Fibroblast of lung (primary cell): ENCODE results near the gene EYA2. TPM values are rescaled to one million over a fixed set of nuclear protein-coding genes. Genes with fewer than 3 reads are reported as not detected.

Source experiments
- DNase-seq, 2 donors: peaks; one replicate each; pipeline versions ENCODE4 v3.0.0 to v3.0.0-alpha.2; 2010; ENCODE audit warnings: low read depth in 2 of 2
- H2AFZ ChIP-seq: 2 replicates; pipeline ENCODE4 v1.5.1; 2012; ENCODE audit warnings: low read length, control low read depth, inconsistent platforms
- H3K27ac ChIP-seq: 2 replicates; pipeline ENCODE4 v1.5.1; 2011; ENCODE audit warnings: low read length, control low read depth; ENCODE audit not compliant: insufficient read depth
- H3K27me3 ChIP-seq: 2 replicates; pipeline ENCODE4 v1.5.1; 2011; ENCODE audit warnings: mild to moderate bottlenecking, low read length; ENCODE audit not compliant: control insufficient read depth, insufficient read depth
- H3K36me3 ChIP-seq: 2 replicates; pipeline ENCODE4 v1.5.1; 2011; ENCODE audit warnings: low read length; ENCODE audit not compliant: control insufficient read depth, insufficient read depth
- H3K4me1 ChIP-seq: 2 replicates; pipeline ENCODE4 v1.5.1; 2011; ENCODE audit warnings: low read length; ENCODE audit not compliant: control insufficient read depth, insufficient read depth; ENCODE audit errors: extremely low read depth
- H3K4me2 ChIP-seq: 2 replicates; pipeline ENCODE4 v1.5.1; 2011; ENCODE audit warnings: low read length, control low read depth; ENCODE audit not compliant: insufficient read depth; ENCODE audit errors: extremely low read depth
- H3K4me3 ChIP-seq, 4 experiments: fragments of 200-600 bp in 1 of 4; sonication (generic) in 1 of 4; replicated peaks in 1 of 4; 2 replicates each; pipeline ENCODE4 v1.5.1; 2011 to 2016; ENCODE audit warnings: low read length in 4 of 4, low read depth in 3 of 4, mild to moderate bottlenecking in 3 of 4, control low read depth in 2 of 4, inconsistent platforms in 1 of 4, mixed read lengths in 1 of 4; ENCODE audit not compliant: insufficient read depth in 1 of 4; ENCODE audit errors: control extremely low read depth in 1 of 4
- H3K79me2 ChIP-seq: 2 replicates; pipeline ENCODE4 v1.5.1; 2012; ENCODE audit warnings: mild to moderate bottlenecking, low read length, inconsistent platforms; ENCODE audit not compliant: control insufficient read depth, insufficient read depth
- H3K9ac ChIP-seq: 2 replicates; pipeline ENCODE4 v1.5.1; 2011; ENCODE audit warnings: mild to moderate bottlenecking, low read length, control low read depth; ENCODE audit not compliant: insufficient read depth
- H3K9me3 ChIP-seq: 2 replicates; pipeline ENCODE4 v1.5.1; 2012; ENCODE audit warnings: low read depth, low read length; ENCODE audit not compliant: control insufficient read depth, insufficient read depth
- H4K20me1 ChIP-seq: 2 replicates; pipeline ENCODE4 v1.5.1; 2011; ENCODE audit warnings: low read length; ENCODE audit not compliant: control insufficient read depth, insufficient read depth; ENCODE audit errors: extremely low read depth
- EZH2 ChIP-seq: IDR thresholded peaks from 2 replicates; pipeline ENCODE4 v1.5.1; 2012; ENCODE audit warnings: low read length, control low read depth, mild to moderate bottlenecking; ENCODE audit errors: missing control alignments
- polyA plus RNA-seq, 2 donors: library from polyadenylated mRNA; depleted of rRNA in 1 of 2; stranded (reverse) in 1 of 2; unstranded in 1 of 2; fragments of >200 nt; gene quantifications; 2 replicates each; pipeline ENCODE4 v1.2.1, GENCODE V29; 2011 to 2012; ENCODE audit warnings: missing spikeins in 1 of 2
- total RNA-seq: library from RNA; depleted of rRNA; stranded (reverse); fragments of >200 nt; gene quantifications from 2 replicates; pipeline ENCODE4 v1.2.1, GENCODE V29; 2014
- TF ChIP-seq, protein P1 (sequence below), 2 donors: IDR thresholded peaks in 1 of 2; conservative IDR thresholded peaks in 1 of 2; 1 replicate in 1 of 2; 2 replicates in 1 of 2; pipeline ENCODE4 v1.5.1; 2011 to 2012; ENCODE audit warnings: low read length in 2 of 2, control low read depth in 1 of 2, inconsistent platforms in 1 of 2, low read depth in 1 of 2, mild to moderate bottlenecking in 1 of 2

Gene EYA2
- total and polyA plus RNA-seq, 2 donors (not counting 1 experiment from before 2014, with no cell fraction given): 0.37 to 1.7 TPM

DNA sequence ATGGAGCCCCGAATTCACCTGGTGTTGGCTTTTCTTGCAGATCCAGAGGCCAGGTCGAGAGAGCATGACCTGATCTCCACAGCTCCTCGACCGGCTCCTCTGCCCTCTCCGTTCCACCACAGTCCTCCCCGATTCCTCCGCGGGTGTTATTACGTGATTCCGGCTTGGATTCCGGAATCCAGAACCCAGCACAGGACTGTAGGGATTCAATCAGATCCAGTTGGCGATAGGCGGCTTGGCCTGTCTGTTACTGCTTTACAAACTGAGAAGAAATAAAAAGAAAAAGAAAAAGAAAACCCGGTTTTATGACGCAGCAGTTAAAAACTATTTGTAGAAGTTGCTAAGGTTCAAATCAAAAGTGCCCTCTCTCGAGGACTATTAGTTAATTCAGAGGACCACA lies 222.7 kb downstream of the EYA2 start:
- no peak for DNase-seq
- H3K4me2 ChIP-seq: peak overlapping the region; percentile 30
- no peak overlapping the region for H3K27ac ChIP-seq
- no peak overlapping the region for H3K9ac ChIP-seq
- H3K4me1 ChIP-seq: peaks cover 3% of the 10 kb centered on the region
- TF ChIP-seq, protein P1, sequence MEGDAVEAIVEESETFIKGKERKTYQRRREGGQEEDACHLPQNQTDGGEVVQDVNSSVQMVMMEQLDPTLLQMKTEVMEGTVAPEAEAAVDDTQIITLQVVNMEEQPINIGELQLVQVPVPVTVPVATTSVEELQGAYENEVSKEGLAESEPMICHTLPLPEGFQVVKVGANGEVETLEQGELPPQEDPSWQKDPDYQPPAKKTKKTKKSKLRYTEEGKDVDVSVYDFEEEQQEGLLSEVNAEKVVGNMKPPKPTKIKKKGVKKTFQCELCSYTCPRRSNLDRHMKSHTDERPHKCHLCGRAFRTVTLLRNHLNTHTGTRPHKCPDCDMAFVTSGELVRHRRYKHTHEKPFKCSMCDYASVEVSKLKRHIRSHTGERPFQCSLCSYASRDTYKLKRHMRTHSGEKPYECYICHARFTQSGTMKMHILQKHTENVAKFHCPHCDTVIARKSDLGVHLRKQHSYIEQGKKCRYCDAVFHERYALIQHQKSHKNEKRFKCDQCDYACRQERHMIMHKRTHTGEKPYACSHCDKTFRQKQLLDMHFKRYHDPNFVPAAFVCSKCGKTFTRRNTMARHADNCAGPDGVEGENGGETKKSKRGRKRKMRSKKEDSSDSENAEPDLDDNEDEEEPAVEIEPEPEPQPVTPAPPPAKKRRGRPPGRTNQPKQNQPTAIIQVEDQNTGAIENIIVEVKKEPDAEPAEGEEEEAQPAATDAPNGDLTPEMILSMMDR (conservative IDR thresholded peaks at IDR 0.05 in 1 of 2, IDR thresholded peaks at IDR 0.05 in 1 of 2; ENCODE audit: low read depth in 1 of 2, low read length in 2 of 2): no peak
- no peak for TF ChIP-seq EZH2
- H3K79me2 ChIP-seq: no peaks in the 10 kb centered on the region
- H3K9me3 ChIP-seq: no peaks in the 10 kb centered on the region
- no peak overlapping the region for H2AFZ ChIP-seq
- H3K4me3 ChIP-seq: no peak overlapping the region
- H3K27me3 ChIP-seq: no peaks in the 10 kb centered on the region
- H4K20me1 ChIP-seq: no peaks in the 10 kb centered on the region
- no peaks in the 10 kb centered on the region for H3K36me3 ChIP-seq

DNA sequence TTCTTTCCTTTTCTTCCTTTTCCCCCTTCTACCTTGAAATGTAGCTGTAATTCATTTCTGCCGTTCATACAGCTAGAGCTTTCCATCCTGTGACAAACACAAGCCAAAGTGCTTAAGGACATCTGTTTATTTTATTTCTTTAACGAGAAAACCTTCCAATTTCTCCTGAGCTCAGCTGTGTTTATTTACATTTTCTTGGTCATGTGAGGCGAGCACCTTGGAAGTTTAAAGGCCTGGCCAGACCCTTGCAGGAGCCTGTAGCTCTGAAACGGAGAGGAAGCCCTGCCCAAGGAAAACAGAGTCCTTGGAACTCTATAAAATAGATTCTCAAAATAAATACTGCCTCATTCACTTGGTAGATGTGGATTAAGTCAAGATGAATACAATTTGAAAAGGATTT lies 223.1 kb downstream of the EYA2 start:
- H2AFZ ChIP-seq: no peak overlapping the region
- DNase-seq: peak; percentile 32 to 35
- no peaks in the 10 kb centered on the region for H3K27me3 ChIP-seq
- H4K20me1 ChIP-seq: no peaks in the 10 kb centered on the region
- H3K4me3 ChIP-seq: no peak overlapping the region
- H3K27ac ChIP-seq: no peak overlapping the region
- TF ChIP-seq, protein P1 (conservative IDR thresholded peaks at IDR 0.05 in 1 of 2, IDR thresholded peaks at IDR 0.05 in 1 of 2; ENCODE audit: low read depth in 1 of 2, low read length in 2 of 2): no peak
- TF ChIP-seq EZH2: no peak
- H3K4me1 ChIP-seq: peaks cover 3% of the 10 kb centered on the region
- peak overlapping the region; percentile 30 for H3K4me2 ChIP-seq
- no peaks in the 10 kb centered on the region for H3K36me3 ChIP-seq
- no peaks in the 10 kb centered on the region for H3K9me3 ChIP-seq
- H3K79me2 ChIP-seq: no peaks in the 10 kb centered on the region
- H3K9ac ChIP-seq: no peak overlapping the region

DNA sequence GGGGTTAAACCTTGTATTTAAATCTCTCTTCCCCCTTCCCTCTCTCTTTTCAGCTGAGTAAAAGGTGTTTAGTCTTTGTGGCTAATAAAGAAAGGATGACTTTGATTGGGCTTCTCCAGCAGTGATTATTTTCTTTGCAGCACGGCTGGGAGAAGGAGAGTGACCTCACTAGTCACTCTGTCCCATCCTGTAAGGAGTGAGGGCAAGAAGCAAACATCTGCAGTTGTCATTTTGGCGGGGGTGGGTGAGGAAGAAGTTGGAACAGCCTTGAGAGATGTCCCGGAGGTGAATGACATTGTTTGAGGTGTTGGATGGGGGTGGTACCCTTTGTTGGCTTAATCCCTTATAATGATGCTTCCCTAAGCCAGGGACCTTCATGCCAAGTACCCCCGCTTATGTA lies 223.6 kb downstream of the EYA2 start:
- Histone ChIP-seq H3K79me2 (no peaks in the 10 kb centered on the region), H3K27ac (no peak overlapping the region), H4K20me1 (no peaks in the 10 kb centered on the region), H3K9me3 (no peaks in the 10 kb centered on the region), H2AFZ (no peak overlapping the region), H3K4me1 (peaks cover 3% of the 10 kb centered on the region), H3K4me2 (peak overlapping the region; percentile 11), H3K9ac (no peak overlapping the region), H3K27me3 (no peaks in the 10 kb centered on the region), H3K4me3 (no peak overlapping the region), H3K36me3 (no peaks in the 10 kb centered on the region)
- TF ChIP-seq, protein P1 (conservative IDR thresholded peaks at IDR 0.05 in 1 of 2, IDR thresholded peaks at IDR 0.05 in 1 of 2; ENCODE audit: low read depth in 1 of 2, low read length in 2 of 2): no peak
- no peak for TF ChIP-seq EZH2
- peak; percentile 26 to 32 for DNase-seq
